Measurements from ENCODE around the gene UPF1. TPM values are rescaled to one million over a fixed set of nuclear protein-coding genes. Genes with fewer than 3 reads are reported as not detected.

UPF1 gene
- total and polyA plus RNA-seq, 7 donors = 27.6 to 62.1 (median 49.0) TPM

DNA sequence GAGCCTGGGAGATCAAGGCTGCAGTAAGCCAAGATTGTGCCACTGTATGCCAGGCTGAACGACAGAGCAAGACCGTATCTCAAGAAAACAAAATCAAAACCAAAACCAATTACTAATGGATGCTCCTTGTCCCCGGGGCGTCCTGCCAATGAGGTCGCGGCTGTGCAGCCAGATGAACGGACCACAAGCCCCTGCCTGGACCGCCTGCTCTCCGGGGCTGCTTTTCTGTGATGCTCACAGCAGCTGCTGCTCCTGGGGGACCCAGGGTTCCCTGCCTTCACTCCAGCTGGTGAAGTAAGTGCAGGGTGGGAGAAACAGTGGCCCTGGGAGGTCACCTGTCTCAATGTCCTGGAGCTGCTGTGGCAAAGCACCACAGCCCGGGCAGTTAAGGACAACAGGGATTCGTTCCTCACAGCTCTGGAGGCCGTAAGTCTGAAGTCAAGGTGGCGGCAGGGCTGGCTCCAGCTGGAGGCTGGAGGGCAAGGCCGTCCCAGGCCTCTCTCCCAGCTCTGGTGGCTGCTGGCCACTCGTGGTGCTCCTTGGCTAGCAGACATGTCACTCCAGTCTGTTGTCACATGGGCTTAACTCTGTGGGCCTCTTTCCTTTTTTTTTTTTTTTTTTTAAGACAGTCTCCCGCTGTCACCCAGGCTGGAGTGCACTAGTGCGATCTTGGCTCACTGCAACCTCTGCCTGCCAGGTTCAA, 77.3 kb downstream of the UPF1 start:
- H3K4me3 ChIP-seq = no peak overlapping the region
- intact Hi-C loops (cut with DNase I) = no loop called here
- H3K4me1 ChIP-seq = no peaks in the 10 kb centered on the region
- no peak for TF ChIP-seq POLR2A (IDR thresholded peaks at IDR 0.05)
- TF ChIP-seq POLR2AphosphoS5 (IDR thresholded peaks at IDR 0.05) = no peak
- TF ChIP-seq EP300 (IDR thresholded peaks at IDR 0.05) = no peak
- TF ChIP-seq, protein P1, sequence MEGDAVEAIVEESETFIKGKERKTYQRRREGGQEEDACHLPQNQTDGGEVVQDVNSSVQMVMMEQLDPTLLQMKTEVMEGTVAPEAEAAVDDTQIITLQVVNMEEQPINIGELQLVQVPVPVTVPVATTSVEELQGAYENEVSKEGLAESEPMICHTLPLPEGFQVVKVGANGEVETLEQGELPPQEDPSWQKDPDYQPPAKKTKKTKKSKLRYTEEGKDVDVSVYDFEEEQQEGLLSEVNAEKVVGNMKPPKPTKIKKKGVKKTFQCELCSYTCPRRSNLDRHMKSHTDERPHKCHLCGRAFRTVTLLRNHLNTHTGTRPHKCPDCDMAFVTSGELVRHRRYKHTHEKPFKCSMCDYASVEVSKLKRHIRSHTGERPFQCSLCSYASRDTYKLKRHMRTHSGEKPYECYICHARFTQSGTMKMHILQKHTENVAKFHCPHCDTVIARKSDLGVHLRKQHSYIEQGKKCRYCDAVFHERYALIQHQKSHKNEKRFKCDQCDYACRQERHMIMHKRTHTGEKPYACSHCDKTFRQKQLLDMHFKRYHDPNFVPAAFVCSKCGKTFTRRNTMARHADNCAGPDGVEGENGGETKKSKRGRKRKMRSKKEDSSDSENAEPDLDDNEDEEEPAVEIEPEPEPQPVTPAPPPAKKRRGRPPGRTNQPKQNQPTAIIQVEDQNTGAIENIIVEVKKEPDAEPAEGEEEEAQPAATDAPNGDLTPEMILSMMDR (IDR thresholded peaks at IDR 0.05) = no peak
- H3K27me3 ChIP-seq = no peaks in the 10 kb centered on the region
- H3K27ac ChIP-seq = no peak overlapping the region
- no peaks in the 10 kb centered on the region for H3K9me3 ChIP-seq
- WGBS, 2 donors = 90 to 93% methylated on average over 17 of the region's 17 CpGs
- no peak for DNase-seq
- H3K36me3 ChIP-seq = peaks cover 0 to 81% (median 31%) of the 10 kb centered on the region in 4 donors

DNA sequence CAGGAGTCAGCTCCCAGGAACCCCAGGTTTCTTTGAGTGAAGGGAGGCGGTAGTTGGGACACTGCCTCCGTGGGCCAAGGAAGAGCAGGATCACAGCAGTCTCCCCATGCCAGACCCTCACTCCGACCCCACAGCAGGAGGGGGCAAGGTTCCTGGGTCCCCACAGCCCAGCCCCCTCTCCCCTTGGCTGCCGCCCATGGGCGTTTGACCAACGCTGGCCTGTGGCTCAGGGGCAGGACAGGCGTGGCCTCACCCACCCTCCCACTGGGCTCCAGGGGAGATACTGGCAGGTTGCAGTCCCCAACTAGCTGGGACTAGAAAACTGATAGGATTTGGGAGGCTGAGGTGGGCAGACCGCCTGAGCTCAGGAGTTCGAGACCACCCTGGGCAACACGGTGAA, 78.3 kb downstream of the UPF1 start:
- Histone ChIP-seq H3K36me3 (peaks cover 0 to 81% (median 27%) of the 10 kb centered on the region in 4 donors), H3K9me3 (no peaks in the 10 kb centered on the region), H3K4me3 (no peak overlapping the region), H3K27ac (no peak overlapping the region), H3K27me3 (no peaks in the 10 kb centered on the region), H3K4me1 (no peaks in the 10 kb centered on the region)
- WGBS, 2 donors = 89 to 90% methylated on average over 10 of the region's 10 CpGs
- no peak for DNase-seq
- no peak for TF ChIP-seq POLR2AphosphoS5 (IDR thresholded peaks at IDR 0.05)
- no peak for TF ChIP-seq EP300 (IDR thresholded peaks at IDR 0.05)
- no peak for TF ChIP-seq POLR2A (IDR thresholded peaks at IDR 0.05)
- TF ChIP-seq, protein P1 (IDR thresholded peaks at IDR 0.05) = no peak
- intact Hi-C loops (cut with DNase I) = no loop called here

DNA sequence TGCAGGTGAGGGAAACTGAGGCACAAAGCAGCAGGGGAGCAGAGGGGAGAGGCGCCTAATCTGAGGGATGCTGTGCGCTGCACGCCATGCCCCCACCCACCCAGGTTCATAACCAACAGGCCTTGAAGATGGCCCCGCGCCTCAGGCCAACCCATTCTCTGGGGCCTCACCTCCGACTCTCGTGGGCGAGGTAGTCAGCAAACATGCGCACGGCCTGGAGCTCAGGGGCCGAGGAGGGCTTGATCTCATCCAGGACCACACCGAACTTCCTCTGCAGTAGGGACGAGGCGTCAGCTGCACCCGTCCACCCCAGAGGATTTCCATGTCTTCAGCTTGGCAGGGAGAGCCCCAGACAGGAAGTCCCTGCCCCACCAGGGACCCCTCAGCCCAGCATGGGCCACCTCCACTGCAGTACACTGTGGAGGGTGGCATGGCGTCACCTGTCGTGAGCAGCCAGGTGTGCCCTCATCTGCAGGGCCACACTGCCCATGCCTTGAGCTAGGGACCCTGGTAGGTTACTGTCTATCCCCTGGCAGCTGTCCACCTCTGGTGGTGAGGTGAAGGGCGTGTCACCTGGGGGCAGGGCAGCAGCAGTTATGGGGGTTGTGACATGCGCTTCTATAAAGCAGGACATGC, 79.2 kb downstream of the UPF1 start:
- WGBS, 2 donors = 95 to 96% methylated on average over 19 of the region's 19 CpGs
- Histone ChIP-seq H3K4me1 (peaks cover 0 to 8% (median 0%) of the 10 kb centered on the region in 4 donors), H3K36me3 (peaks cover 0 to 81% (median 26%) of the 10 kb centered on the region in 4 donors), H3K27me3 (no peaks in the 10 kb centered on the region), H3K27ac (no peak overlapping the region), H3K9me3 (no peaks in the 10 kb centered on the region), H3K4me3 (no peak overlapping the region)
- intact Hi-C loops (cut with DNase I) = no loop called here
- no peak for DNase-seq
- TF ChIP-seq EP300 (IDR thresholded peaks at IDR 0.05) (no peak), POLR2AphosphoS5 (IDR thresholded peaks at IDR 0.05) (no peak), POLR2A (IDR thresholded peaks at IDR 0.05) (no peak)
- TF ChIP-seq, protein P1 (IDR thresholded peaks at IDR 0.05) = no peak

DNA sequence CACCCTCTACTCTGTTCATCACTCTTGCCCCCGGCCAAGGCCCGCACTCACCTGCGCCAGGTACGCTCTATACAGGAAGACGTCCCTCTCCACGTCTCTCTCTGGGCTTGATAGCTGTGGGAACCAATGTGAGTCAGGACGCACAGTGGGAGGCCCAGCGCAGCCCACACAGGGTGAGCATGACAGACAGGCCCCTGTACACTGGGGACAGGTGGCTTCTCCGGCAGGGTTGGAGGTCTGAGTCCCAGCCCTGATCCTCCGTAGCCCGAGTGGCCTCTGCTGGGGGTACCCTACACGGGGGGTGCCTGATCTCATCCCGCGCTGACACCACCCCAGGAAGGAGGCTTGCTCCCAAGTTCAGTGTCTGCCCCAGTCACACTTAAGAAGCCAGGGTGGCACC, 81.2 kb downstream of the UPF1 start:
- intact Hi-C loops (cut with DNase I) = no loop called here

More for the DNA sequence above, 81.2 kb downstream of the UPF1 start:
- 96 to 97% methylated on average over 14 of the region's 14 CpGs for WGBS, 2 donors
- no peak for TF ChIP-seq EP300 (IDR thresholded peaks at IDR 0.05)
- TF ChIP-seq, protein P1 (IDR thresholded peaks at IDR 0.05) = no peak
- TF ChIP-seq POLR2A (IDR thresholded peaks at IDR 0.05) = no peak
- no peak for TF ChIP-seq POLR2AphosphoS5 (IDR thresholded peaks at IDR 0.05)
- Histone ChIP-seq H3K36me3 (peaks cover 0 to 64% (median 18%) of the 10 kb centered on the region in 4 donors), H3K4me1 (peaks cover 0 to 19% (median 10%) of the 10 kb centered on the region in 4 donors), H3K9me3 (no peaks in the 10 kb centered on the region), H3K27me3 (no peaks in the 10 kb centered on the region), H3K4me3 (no peak overlapping the region), H3K27ac (no peak overlapping the region)
- DNase-seq = no peak
